Calu3 (cell line): ENCODE results near the gene VPS45. TPM values are rescaled to one million over a fixed set of nuclear protein-coding genes. Genes with fewer than 3 reads are reported as not detected.

Experiments
- BruUV-seq: library from RNA; stranded (reverse); fragments of 400-500 nt; replicated peaks from 2 replicates; lab custom pipeline; 2021; lab: Mats Ljungman, UMichigan
- CTCF ChIA-PET: fragments of 300-600 bp; sonication (Branson Sonifier 250); formaldehyde crosslinking; loops from one replicate; lab custom pipeline; 2022; ENCODE audit warnings: antibody characterized with exemption; lab: Charles Lee
- DNase-seq: peaks from one replicate; pipeline ENCODE4 v3.0.0; 2022
- H3K27ac Mint-ChIP-seq: one replicate; pipeline ENCODE4 v1.8.0; 2022; ENCODE audit warnings: mixed read lengths; ENCODE audit not compliant: unreplicated experiment
- H3K27me3 Mint-ChIP-seq: one replicate; pipeline ENCODE4 v1.8.0; 2022; ENCODE audit warnings: mixed read lengths; ENCODE audit not compliant: unreplicated experiment
- H3K36me3 Mint-ChIP-seq: one replicate; pipeline ENCODE4 v1.8.0; 2022; ENCODE audit warnings: mild to moderate bottlenecking, moderate library complexity, mixed read lengths; ENCODE audit not compliant: insufficient read depth, unreplicated experiment
- H3K4me1 Mint-ChIP-seq: one replicate; pipeline ENCODE4 v1.8.0; 2022; ENCODE audit warnings: mild to moderate bottlenecking, low read depth, mixed read lengths; ENCODE audit not compliant: unreplicated experiment
- H3K4me3 Mint-ChIP-seq: one replicate; pipeline ENCODE4 v1.8.0; 2022; ENCODE audit warnings: mild to moderate bottlenecking, low read depth, moderate library complexity, mixed read lengths; ENCODE audit not compliant: unreplicated experiment
- H3K9me3 Mint-ChIP-seq: one replicate; pipeline ENCODE4 v1.8.0; 2022; ENCODE audit warnings: low read depth, mixed read lengths; ENCODE audit not compliant: unreplicated experiment
- intact Hi-C: fragments of 100-400 bp; cut with micrococcal nuclease; formaldehyde crosslinking; loops from one replicate; pipeline ENCODE4 v1.10.0; 2022; ENCODE audit not compliant: unreplicated experiment
- total RNA-seq: library from RNA; stranded (reverse); gene quantifications from 2 replicates; pipeline ENCODE4 v1.2.3, GENCODE V29; 2022
- TF ChIP-seq, protein P1 (sequence below): fragments of 200-600 bp; IDR thresholded peaks from one replicate; pipeline ENCODE4 v1.8.0; 2022; ENCODE audit warnings: antibody characterized with exemption; ENCODE audit not compliant: unreplicated experiment

Gene VPS45
- total RNA-seq, 1 experiment from 2014 or later: 37.9 TPM

GRCh38 chr1:150109586-150109985 lies 42.0 kb downstream of the VPS45 start:
- no TSS peak for BruUV-seq
- H3K36me3 Mint-ChIP-seq: no peaks in the 10 kb centered on the region
- intact Hi-C loops: no loop called here
- no peak overlapping the region for H3K4me3 Mint-ChIP-seq
- no peaks in the 10 kb centered on the region for H3K9me3 Mint-ChIP-seq
- no peaks in the 10 kb centered on the region for H3K27me3 Mint-ChIP-seq
- no peak for DNase-seq
- CTCF ChIA-PET: no interaction called here
- TF ChIP-seq, protein P1, sequence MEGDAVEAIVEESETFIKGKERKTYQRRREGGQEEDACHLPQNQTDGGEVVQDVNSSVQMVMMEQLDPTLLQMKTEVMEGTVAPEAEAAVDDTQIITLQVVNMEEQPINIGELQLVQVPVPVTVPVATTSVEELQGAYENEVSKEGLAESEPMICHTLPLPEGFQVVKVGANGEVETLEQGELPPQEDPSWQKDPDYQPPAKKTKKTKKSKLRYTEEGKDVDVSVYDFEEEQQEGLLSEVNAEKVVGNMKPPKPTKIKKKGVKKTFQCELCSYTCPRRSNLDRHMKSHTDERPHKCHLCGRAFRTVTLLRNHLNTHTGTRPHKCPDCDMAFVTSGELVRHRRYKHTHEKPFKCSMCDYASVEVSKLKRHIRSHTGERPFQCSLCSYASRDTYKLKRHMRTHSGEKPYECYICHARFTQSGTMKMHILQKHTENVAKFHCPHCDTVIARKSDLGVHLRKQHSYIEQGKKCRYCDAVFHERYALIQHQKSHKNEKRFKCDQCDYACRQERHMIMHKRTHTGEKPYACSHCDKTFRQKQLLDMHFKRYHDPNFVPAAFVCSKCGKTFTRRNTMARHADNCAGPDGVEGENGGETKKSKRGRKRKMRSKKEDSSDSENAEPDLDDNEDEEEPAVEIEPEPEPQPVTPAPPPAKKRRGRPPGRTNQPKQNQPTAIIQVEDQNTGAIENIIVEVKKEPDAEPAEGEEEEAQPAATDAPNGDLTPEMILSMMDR: no peak
- no peaks in the 10 kb centered on the region for H3K4me1 Mint-ChIP-seq
- no peak overlapping the region for H3K27ac Mint-ChIP-seq

GRCh38 chr1:150110116-150110515 lies 42.5 kb downstream of the VPS45 start:
- Mint-ChIP-seq H3K4me1 (no peaks in the 10 kb centered on the region), H3K27me3 (no peaks in the 10 kb centered on the region), H3K27ac (no peak overlapping the region), H3K9me3 (peaks cover 2% of the 10 kb centered on the region), H3K4me3 (no peak overlapping the region), H3K36me3 (no peaks in the 10 kb centered on the region)
- CTCF ChIA-PET: no interaction called here
- DNase-seq: no peak
- intact Hi-C loops: no loop called here
- BruUV-seq: no TSS peak
- TF ChIP-seq, protein P1: no peak

DNA sequence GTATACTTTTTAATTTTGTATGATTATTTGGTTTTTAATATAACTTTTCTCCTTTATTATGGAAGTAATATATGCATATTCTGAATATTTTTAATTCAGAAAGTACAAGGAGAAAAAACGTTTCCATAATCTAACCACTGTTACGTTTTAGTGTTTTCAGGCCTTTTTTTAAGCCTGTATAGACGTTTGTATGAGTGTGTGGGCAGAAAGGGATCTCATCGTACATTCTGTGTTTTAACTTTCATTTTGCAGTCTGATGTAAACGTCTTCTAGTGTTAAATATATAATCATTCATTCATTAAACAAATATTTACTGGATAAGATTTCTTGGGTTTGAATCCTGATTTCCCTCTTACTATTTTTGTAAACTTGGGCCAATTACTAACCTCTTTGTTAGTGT lies 44.1 kb downstream of the VPS45 start:
- peaks cover 3% of the 10 kb centered on the region for H3K9me3 Mint-ChIP-seq
- intact Hi-C loops: no loop called here

GRCh38 chr1:150115121-150115520 lies 47.5 kb downstream of the VPS45 start:
- TF ChIP-seq, protein P1: no peak
- CTCF ChIA-PET: no interaction called here
- Mint-ChIP-seq H3K27me3 (no peaks in the 10 kb centered on the region), H3K9me3 (peaks cover 3% of the 10 kb centered on the region), H3K4me1 (no peaks in the 10 kb centered on the region), H3K36me3 (no peaks in the 10 kb centered on the region), H3K4me3 (no peak overlapping the region), H3K27ac (no peak overlapping the region)
- DNase-seq: no peak
- no TSS peak for BruUV-seq
- intact Hi-C loops: no loop called here

More for the DNA sequence above, 44.1 kb downstream of the VPS45 start:
- H3K4me1 Mint-ChIP-seq: no peaks in the 10 kb centered on the region
- no peak overlapping the region for H3K27ac Mint-ChIP-seq
- CTCF ChIA-PET: no interaction called here
- no peak overlapping the region for H3K4me3 Mint-ChIP-seq
- H3K27me3 Mint-ChIP-seq: no peaks in the 10 kb centered on the region
- no TSS peak for BruUV-seq
- no peaks in the 10 kb centered on the region for H3K36me3 Mint-ChIP-seq
- TF ChIP-seq, protein P1: no peak
- DNase-seq: no peak
